Stimulated activated CD8-positive, alpha-beta memory T cell treated with anti-CD3 and anti-CD28 coated beads, Interleukin-4, amount 100 ng/mL, for 24 hours (primary cell): Measurements from ENCODE around the gene MAP1B.
"Not testable (repeated sequence)": the region's sequence is repeated elsewhere in the genome, so short reads cannot be mapped to it uniquely, and the experiment has no call there.

Experiments
- DNase-seq: peaks from one replicate; pipeline ENCODE4 v3.0.0-alpha.2; 2020; ENCODE audit warnings: low read depth

Gene MAP1B

GRCh38 chr5:72161951-72162350, 54.7 kb downstream of the MAP1B start:
- no peak for DNase-seq

- DNase-seq: no peak
Measured at GRCh38 chr5:72163349-72163983, 56.2 kb downstream of the MAP1B start.

- DNase-seq: no peak
Measured at GRCh38 chr5:72166070-72166979, 59.0 kb downstream of the MAP1B start.

DNA sequence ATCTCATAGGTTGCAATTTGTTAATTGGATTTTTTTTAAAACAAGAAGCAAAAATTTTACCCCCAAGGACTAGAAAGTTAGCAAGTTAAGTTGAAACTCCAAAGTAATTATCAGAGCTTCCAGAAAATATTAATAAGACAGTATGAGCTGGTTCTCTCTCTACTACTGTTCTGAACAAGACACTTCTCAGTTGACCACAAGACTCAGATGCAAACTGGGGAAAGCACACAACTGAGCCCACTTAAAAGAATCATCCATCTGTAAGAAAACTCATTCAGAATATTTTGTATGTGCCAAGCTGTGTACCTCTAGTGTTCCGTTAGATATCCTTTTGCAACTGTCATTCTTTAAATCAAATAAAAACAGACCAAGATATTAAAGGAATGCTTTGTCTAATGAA, 60.0 kb downstream of the MAP1B start:
- no peak for DNase-seq

DNA sequence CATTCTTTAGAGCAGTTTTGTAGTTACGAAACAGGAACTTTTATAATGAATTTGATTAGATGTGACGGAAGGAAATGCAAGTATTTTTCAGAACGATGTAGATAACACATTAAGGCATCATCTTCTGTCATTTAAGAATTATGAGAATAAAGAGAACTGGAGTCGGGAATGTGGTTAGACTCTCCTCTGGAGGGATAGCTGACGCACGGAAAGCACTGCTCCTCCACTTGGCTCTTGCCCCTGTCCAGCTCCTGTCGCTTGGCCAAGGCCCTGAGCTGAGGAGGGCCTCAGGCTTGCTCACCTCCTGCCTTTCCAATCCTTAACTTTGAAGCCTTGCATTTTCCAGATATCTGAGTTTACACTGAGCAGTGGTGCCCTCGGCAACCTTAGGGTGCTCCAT, 60.5 kb downstream of the MAP1B start:
- no peak for DNase-seq

DNA sequence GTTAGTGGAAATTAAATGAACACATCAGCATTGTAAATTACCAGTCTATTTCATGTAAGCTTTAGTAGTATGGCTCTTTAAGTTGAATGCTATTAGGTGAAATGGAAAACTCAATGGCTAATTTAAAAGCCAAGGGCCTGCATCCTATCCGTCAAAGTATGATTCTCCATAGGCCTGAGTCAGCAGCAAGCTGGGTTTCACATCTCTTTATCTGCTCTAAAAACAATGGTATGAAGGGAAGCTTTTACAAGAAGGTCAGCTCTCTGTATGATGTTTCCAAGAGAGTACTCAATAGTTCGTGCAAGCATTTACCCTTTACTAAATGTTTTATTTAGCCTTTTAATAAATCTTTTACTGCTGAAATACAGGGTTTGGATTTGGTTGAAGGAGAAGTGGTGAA, 62.8 kb downstream of the MAP1B start:
- no peak for DNase-seq

DNA sequence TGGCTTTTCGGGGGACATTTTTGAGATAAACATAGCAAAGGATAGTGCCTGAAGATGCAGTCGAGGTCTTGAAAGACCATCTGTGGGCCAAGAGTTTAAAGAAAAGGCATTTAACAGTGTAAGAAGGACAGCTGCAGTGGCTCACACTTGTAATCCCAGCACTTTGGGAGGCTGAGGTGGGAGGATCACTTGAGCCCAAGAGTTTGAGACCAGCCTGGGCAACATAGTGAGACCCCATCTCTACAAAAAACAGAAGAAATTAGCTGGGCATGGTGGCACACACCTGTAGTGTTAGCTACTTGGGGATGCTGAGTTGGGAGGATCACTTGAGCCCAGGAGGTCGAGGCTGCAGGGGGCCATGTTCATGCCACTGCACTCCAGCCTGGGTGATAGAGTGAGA, 63.9 kb downstream of the MAP1B start:
- DNase-seq: not testable (repeated sequence)

GRCh38 chr5:72171667-72172066, 64.4 kb downstream of the MAP1B start:
- no peak for DNase-seq

DNA sequence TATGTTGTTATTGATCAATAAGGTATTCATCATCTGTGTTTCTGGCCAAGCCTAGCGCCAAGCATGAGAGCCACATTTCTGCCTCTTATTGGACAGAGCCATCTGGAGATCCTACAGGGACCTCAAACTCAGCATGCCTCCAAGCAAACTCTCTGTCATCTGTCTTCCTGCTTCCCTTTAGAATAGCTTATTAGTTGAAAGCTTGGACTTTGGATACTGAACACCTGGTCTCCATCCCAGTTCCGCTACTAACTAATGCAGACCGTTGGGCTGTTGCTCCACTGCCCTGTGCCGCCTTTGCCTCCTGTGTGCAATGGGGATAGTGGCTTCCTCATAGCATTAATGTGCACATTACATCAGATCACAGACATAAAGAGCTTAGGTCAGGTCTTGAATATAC, 65.5 kb downstream of the MAP1B start:
- no peak for DNase-seq

- DNase-seq: no peak
Measured at GRCh38 chr5:72177538-72177937, 70.3 kb downstream of the MAP1B start.

DNA sequence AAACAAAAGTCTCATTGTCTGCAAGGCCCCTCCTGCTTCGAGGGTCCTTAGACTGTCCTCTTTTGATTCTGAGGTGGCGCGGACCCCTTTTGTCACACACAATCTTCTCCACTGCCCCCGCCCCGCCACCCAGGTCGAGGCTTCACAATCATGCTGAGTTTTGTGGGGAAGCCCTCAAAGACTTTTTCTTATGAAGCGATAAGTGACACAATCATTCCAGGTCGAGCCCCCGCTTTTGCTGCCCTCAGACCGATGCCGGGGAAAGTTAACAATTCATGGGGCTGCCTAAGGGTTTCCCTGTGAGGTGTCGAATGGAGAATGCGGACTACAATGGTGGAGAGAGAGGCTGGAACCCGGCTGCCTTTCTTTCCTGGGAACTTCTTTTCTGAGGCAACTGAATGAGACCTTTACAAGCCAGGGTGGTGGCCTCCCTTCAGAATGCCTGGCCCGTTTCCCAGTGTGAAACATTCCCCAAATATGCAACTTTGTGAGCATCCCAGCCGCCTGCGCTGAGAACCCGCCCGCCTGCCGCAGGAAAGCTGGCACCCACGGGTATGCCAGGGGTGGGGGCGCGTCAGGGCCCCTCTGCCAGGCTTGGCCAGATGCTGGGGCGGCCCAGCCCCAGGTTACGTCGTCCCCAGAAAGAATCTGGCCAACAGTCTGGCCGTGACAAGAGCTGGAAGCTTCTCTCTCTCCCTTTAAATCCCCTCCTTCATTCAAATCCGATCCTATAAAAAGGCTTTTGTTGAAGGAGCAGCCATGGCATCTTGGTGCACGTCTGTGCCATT, 71.9 kb downstream of the MAP1B start:
- no peak for DNase-seq

DNA sequence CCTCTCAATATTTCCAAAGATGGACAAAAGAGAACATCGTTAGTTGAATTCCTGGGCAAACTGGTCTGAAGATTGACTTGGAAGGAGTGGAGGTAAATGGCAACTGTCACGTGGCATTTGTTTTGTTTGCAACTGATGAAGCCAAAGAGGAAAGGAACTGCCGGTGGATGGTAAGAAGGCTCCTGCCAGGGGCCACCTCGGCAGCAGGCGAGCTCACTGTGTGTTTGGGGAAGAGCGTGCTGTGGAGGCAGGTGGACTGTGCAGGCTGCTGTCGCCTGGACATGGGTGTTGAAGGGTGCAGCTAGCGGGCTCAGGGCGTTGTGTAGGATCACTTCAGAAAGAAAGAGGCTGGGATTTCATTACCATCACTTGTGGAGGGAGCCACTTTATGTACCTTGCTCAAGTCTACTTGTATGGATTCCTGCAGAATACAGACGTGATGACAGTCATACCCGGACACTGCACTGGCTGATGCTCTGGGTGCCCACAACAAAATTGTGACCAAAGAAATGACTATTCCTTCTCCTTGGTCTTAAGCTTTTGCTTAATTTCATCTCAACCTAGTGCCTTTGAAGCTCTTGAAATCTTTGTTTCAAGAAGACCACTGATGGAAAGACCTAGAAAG, 72.7 kb downstream of the MAP1B start:
- no peak for DNase-seq

- no peak for DNase-seq
Measured at GRCh38 chr5:72180925-72181324, 73.7 kb downstream of the MAP1B start.

DNA sequence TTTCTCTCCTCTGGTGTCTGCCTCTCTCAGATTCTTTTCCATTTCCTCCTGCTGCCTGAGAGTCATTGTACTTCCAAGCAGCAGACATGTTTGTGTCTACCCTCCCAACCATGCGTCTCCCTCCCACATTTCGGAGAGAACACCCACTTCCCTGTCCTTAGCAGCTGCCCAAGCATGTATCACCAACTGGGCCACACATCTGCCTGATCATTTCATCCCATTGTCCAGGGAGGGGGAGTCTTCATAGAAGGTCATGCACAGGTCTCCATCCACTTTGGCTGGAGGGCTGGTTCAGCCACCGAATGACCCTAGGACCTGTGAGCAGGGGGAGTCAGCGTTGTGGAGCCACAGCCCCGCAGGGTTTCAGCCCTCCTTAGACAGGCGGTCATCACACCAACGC, 75.4 kb downstream of the MAP1B start:
- DNase-seq: no peak

GRCh38 chr5:72183101-72183520, 75.8 kb downstream of the MAP1B start:
- DNase-seq: no peak

GRCh38 chr5:72184408-72184807, 77.1 kb downstream of the MAP1B start:
- DNase-seq: no peak

DNA sequence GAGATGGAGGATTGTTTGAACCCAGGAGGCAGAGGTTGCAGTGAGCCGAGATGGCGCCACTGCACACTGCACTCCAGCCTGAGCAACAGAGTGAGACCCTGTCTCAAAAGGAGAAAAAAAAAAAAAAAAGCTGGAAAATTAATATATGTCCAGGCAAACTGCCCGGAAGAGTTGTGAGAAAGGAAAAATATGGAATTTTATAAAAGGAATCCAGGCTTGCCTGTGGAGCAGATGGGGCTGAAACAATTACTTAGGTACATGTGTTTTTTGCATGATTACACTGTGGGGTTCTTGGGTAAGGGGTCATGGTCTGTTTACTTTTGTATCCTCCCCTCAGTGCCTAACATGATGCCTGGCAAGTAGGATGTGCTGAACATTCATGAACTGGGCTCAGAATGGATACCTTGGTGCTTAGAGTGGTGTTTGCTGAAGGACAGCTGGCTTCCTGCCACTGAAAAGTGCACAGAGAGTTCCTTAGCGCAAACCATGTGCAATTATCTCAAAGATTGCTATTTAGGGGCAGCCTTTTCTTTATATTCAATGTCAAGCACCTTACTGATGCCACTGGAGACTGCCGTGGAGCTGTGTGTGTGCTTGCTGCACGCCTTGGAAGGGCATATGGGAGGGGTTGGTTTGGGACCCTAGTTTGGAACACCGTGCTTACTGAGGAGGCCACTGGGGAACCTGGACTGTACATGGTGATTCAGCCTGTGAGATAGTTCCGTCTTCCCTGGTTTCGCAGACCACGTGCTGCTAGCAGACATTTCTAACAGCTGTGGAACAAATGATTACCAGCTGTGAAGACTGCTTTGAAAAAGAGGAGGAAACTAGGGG, 78.4 kb downstream of the MAP1B start:
- DNase-seq: no peak

DNA sequence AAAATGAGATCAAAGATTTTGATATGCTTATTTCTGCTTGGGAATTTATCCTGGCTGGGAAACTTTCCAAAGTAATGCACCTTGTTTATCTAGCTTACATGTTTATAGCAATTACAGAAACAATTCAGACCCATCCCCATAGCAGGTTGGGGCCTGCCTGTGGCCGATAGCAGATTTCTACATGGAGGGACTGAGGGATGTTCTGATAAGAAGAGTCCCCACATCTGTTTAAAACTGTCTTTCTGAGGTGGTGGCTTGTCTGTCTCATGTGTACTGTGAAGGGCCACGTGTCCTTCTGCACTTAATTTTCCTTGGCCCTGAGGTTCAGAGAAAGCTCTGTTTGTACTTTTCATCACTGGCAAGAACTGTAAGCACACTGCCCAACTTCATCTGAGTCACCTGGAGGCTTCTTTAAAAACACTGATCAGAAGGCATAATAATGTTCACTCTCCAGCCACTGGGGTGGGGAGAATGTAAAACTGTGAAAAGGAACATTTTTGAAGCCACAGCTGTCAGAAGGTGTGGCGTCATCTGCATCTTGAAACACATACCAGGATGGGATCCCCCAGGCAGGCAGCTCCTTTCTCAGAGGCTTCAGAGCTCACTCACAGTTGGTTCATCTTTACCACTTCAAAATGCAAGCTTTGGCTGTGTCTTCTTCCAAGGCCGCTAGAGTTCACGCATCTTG, 80.3 kb downstream of the MAP1B start:
- DNase-seq: no peak

GRCh38 chr5:72188166-72188565, 80.9 kb downstream of the MAP1B start:
- DNase-seq: no peak

- DNase-seq: no peak
Measured at GRCh38 chr5:72189146-72189545, 81.9 kb downstream of the MAP1B start.

- no peak for DNase-seq
Measured at GRCh38 chr5:72191404-72191803, 84.1 kb downstream of the MAP1B start.
